ENCODE measurements around the gene PSMC3.

The PSMC3 gene

GRCh38 chr11:47393163-47394049 lies 32.8 kb downstream of the PSMC3 start:
- no peak for DNase-seq

DNA sequence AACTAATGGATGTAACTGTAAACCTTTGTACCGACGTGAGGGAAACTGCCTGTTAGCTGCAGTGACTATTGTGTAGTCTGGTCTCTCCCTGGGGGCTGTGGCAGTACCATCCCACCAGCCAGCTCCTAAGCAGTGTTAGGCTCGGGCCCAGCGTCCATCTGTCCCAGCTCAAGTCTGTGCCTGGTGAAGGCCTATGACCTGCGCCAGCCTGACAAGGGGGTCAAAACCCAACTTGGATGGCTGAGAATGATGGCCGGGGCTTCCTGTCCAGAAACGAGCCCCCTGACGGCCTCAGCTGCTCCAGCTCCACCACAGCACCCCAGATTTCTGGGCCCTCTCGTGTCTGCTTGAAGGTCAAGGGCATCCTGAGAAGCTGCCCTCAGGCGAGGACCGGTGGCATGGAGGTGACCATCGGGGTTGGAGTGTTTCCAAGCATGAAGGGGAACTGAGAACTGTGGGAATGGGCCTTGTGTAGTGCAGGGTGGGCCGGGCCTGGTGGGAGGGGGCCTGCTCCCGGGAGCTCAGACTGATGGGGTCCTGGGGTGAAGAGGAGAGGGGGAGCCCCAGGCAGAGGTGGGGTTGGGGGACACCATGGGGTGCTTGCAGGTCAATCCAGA lies 33.6 kb downstream of the PSMC3 start:
- no peak for DNase-seq

GRCh38 chr11:47391711-47392432 lies 34.4 kb downstream of the PSMC3 start:
- no peak for DNase-seq

- no peak for DNase-seq
Observed at GRCh38 chr11:47391077-47391583, 35.1 kb downstream of the PSMC3 start.

DNA sequence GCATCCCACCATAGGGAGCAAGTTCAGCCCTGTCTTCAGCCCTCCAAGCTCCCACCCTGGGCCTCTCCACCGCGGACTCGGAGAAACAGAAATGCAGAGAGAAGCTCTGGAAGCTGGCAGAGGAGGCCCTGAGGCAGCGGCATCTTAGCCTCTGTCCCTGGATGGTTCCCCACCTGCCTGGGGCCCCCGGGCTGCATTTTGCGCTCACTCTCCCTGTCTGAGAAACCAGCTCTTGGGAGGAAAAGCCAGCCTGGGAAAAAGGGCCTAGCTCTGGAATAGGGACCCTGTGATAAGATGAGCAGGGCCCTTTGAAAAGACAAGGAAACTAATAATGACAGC lies 35.8 kb downstream of the PSMC3 start:
- DNase-seq, result no peak

DNA sequence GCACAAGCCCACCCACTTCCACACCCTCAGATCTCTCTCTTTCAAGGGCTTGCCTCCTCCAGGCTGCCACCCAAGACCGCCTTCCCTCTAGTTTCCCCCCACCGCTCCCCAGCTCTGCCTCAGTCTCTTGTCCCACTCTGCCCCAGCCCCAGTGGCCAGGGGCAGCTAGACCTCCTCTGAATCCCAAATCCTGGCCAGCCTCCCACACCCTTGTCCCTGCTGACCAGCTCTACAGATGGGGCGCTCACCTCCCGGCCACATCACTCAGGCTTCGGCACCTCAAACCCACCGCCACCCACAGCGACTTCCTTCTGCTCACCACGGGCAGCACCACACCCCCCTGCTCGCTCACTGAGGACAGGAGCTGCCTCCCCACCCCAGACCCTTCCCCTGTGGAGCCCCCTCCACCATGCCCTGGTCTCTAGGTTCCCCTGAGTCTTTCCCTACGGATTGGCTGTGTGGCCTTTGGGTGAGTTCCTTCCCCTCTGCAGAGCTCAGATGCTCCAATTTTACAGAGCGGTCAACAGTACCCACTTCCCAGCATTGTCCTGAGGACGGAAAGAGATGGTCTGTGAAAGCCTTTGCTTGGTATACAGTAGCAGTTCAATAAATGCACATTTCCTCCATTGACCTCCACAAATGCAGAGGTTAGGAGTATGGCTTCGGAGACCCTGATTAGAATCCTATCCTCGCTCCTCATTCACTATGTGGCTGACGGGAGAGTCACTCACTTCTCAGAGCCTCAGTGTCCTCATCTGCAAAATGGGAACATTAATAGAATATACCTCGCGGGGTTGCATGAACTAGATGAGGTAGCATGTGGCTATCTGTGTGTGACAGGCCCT lies 36.4 kb downstream of the PSMC3 start:
- DNase-seq, result no peak

DNA sequence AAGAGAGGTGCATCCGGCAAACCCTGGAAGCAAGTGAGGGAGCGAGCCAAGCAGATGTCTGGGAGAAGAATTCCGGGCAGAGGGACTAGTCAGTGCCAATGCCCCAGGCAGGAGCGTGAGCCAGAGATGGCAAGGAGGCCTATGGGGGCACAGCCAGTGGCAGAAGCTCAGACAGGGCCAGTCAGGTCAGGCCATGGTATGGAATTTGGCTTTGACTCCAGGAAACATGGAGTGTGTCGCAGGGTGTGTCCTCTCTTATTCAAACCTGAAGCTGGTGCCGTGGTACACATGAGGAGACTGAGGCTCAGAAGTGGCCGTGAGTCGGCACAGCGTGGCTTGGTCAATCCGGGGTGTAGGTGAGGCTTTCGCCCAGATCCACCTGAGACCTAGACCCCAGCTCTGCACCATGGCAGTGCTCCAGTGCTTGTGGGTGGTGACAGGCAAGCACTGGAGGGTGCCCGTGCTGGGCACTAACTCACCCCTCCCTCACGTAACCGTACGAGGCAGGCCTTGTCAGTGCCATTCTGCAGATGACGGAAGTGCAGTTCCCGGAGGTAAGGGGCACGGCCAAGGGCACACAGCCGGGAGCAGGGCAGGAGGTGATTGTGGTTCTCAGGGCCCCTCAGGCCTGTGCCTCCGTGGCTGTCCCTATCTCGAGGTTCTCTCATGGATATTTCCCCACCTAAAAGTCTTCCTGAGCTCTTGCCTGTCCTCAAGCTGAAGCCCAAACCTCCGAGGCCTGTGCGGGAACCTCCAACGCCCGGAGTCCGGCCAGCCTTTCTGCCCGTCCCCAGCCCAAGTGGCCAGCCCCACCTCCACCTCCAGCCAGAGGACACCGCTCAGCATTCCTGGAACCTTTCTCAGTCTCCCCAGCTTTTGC lies 37.3 kb downstream of the PSMC3 start:
- no peak for DNase-seq

- DNase-seq, result no peak
Observed at GRCh38 chr11:47387944-47388696, 38.1 kb downstream of the PSMC3 start.

GRCh38 chr11:47384498-47384897 lies 41.7 kb downstream of the PSMC3 start:
- DNase-seq, result no peak

- no peak for DNase-seq
Observed at GRCh38 chr11:47383071-47383470, 43.2 kb downstream of the PSMC3 start.

GRCh38 chr11:47380078-47380477 lies 46.2 kb downstream of the PSMC3 start:
- DNase-seq, result no peak

DNA sequence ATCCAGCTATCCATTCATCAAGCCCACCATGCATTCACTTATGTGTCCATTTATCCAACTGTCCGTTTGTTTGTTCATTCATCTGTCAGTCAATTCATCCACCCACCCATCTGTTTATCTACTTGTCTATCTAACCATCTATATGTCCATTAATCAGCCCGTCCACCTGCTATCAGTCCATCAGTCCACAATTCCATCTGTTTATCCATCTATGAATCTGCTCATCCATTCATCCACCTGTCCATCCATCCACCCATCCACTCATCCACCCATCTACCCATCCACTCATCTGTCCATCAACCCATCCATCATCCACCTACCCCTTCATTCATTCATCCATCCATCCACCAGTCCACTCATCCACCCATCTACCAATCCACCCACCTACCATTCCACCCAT lies 46.9 kb downstream of the PSMC3 start:
- no peak for DNase-seq

DNA sequence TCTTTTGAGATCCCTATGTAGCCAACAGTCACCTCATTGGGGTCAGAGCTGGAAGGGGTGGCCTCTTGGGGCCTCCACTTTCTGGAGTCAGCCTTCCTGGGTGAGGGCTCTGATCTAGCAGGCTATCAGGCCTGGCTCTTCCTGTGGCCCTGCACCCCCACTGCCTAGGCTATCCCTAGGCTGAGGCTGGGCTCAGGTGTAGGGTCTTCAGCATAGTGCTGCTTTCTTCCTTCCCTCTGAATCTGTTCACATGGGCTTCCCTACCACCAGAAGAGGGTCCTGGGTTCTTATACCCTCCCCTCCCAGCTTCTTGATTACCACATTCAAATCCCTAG lies 47.4 kb downstream of the PSMC3 start:
- DNase-seq, result no peak

GRCh38 chr11:47378010-47378835 lies 48.0 kb downstream of the PSMC3 start, which contains the start of gene SPI1:
SPI1 (minus strand) TSS chr11:47378547; CDS start chr11:47378353, 194 bp downstream.
- no peak for DNase-seq

GRCh38 chr11:47377571-47378009 lies 48.6 kb downstream of the PSMC3 start:
- DNase-seq, result no peak

DNA sequence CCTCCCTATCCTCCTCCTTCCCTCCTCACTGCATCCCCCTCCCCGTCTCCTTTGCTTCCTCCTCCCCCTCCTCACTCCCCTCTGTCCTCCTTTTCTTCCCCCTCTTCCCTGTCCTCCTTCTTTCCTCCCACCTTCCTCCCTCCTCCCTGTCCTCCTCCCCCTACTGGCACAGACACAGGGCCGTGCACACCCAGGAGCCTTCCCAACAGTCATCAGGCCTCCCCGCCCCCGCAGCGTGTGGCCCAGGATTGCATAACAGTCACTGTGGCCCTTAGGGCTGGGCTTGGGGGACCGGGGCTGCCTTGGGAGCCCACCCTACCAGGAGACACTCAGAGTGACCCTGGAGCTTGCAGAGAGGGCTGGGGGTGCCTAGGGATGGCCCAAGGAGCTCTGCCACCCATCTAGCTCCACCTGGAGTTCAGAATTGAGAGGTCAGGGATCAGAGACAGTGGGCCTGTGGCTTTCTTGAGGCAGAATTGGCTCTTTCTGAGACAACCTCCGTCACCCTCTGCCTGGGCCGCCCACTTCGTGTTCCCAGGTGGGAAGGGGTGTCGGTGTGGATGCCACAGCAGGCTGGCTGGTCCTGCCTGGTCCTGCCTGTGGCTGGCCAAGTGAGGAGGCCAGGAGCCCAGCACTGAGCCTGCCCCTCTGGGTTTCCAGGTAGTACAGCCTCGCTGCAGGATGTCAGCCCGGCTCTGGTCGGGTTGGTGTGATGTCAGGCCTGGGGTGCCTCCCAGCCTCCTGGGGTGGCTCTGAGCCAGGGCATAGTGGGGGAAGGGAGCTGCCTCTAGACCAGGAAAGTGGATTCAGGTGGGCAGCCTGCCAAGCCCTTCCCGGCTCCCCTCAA lies 49.5 kb downstream of the PSMC3 start:
- DNase-seq, result no peak

DNA sequence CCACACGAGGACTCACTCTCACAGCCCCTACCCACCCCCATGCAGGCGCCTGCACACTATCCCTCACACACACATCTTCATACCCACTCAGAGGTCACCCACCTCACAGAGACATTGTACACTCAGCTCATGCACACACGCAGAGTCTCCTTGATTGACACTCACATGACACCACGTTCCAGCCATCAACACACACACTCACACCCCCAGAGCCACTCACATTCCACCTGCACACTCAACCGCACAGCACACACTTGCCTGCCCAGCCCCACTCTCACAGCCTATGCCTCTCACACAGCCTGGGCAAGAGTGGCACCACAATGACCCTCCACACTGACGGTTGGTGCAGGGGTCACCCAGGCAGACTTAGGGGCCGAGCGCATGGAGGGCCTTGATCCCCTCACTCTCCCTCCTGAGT lies 50.1 kb downstream of the PSMC3 start:
- DNase-seq, result no peak

GRCh38 chr11:47375546-47376085 lies 50.6 kb downstream of the PSMC3 start:
- no peak for DNase-seq

GRCh38 chr11:47375020-47375419 lies 51.2 kb downstream of the PSMC3 start:
- DNase-seq, result no peak
